Ishikawa (cell line): ENCODE measurements around the gene ANKRD55.

ENCODE experiments used
- CEBPB ChIP-seq: IDR thresholded peaks from 2 replicates; pipeline ENCODE4 v1.6.1; 2012
- EGR1 ChIP-seq: IDR thresholded peaks from 2 replicates; pipeline ENCODE4 v1.6.1; 2012
- EP300 ChIP-seq: IDR thresholded peaks from 2 replicates; pipeline ENCODE4 v1.6.1; 2012; ENCODE audit warnings: borderline replicate concordance
- FOXM1 ChIP-seq: IDR thresholded peaks from 2 replicates; pipeline ENCODE4 v1.6.1; 2012; ENCODE audit warnings: low read depth, borderline replicate concordance
- RAD21 ChIP-seq: IDR thresholded peaks from 2 replicates; pipeline ENCODE4 v1.6.1; 2012; ENCODE audit warnings: low read depth
- REST ChIP-seq: IDR thresholded peaks from 2 replicates; pipeline ENCODE4 v1.6.1; 2012; ENCODE audit warnings: low read depth, mild to moderate bottlenecking
- TAF1 ChIP-seq: IDR thresholded peaks from 2 replicates; pipeline ENCODE4 v1.6.1; 2012; ENCODE audit warnings: low read depth, mild to moderate bottlenecking
- TEAD4 ChIP-seq: IDR thresholded peaks from 2 replicates; pipeline ENCODE4 v1.6.1; 2012
- YY1 ChIP-seq: IDR thresholded peaks from 2 replicates; pipeline ENCODE4 v1.6.1; 2012; ENCODE audit warnings: low read depth
- ZBTB7A ChIP-seq: IDR thresholded peaks from 2 replicates; pipeline ENCODE4 v1.6.1; 2012; ENCODE audit warnings: low read depth
- TF ChIP-seq, protein P1 (sequence below): IDR thresholded peaks from 2 replicates; pipeline ENCODE4 v1.6.1; 2012

- TF ChIP-seq TEAD4 (peak; percentile 89), ZBTB7A (no peak), YY1 (no peak), RAD21 (peak; percentile 94), CEBPB (no peak), TAF1 (no peak), REST (no peak), EP300 (no peak), EGR1 (no peak), FOXM1 (no peak)
- TF ChIP-seq, protein P1, sequence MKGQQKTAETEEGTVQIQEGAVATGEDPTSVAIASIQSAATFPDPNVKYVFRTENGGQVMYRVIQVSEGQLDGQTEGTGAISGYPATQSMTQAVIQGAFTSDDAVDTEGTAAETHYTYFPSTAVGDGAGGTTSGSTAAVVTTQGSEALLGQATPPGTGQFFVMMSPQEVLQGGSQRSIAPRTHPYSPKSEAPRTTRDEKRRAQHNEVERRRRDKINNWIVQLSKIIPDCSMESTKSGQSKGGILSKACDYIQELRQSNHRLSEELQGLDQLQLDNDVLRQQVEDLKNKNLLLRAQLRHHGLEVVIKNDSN: no peak
These were observed 31.4 kb upstream of the ANKRD55 start for GRCh38 chr5:56264417-56265025.
